ENCODE results near the gene DDAH1.

DNA sequence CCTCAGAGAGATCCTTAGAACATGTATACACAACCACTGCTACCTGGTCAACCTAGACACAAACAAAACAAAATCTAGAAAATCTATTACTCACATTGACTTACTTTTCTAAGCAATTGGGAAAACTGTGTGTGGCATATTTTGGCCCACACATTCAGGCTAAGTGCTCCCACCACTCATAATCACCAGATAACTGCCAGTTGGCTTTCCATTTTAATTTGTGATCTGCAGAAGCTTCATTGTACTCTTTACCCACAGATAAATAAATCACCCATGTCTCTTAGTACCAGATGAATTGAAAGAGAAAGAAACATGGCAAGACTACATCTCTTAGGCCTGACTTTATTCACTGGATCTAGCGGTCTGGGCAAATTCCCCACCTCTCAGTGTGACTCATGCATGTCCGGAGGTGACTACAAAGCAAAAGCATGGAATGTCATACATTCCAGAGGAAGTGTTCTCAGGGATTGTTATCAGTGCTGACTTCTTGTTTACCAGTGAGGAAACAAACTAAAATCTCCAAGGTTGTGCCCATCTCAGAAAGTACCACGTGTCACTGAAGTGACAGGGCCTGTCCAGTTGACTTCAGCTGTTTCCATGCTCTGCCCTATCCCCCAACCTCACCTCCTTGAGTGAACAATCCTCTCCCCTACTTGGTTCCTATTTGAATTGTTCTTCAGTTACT, 136.1 kb downstream of the DDAH1 start:
- TF ChIP-seq, protein P1, sequence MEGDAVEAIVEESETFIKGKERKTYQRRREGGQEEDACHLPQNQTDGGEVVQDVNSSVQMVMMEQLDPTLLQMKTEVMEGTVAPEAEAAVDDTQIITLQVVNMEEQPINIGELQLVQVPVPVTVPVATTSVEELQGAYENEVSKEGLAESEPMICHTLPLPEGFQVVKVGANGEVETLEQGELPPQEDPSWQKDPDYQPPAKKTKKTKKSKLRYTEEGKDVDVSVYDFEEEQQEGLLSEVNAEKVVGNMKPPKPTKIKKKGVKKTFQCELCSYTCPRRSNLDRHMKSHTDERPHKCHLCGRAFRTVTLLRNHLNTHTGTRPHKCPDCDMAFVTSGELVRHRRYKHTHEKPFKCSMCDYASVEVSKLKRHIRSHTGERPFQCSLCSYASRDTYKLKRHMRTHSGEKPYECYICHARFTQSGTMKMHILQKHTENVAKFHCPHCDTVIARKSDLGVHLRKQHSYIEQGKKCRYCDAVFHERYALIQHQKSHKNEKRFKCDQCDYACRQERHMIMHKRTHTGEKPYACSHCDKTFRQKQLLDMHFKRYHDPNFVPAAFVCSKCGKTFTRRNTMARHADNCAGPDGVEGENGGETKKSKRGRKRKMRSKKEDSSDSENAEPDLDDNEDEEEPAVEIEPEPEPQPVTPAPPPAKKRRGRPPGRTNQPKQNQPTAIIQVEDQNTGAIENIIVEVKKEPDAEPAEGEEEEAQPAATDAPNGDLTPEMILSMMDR (IDR thresholded peaks at IDR 0.05): no peak
- TF ChIP-seq POLR2A (IDR thresholded peaks at IDR 0.05) (no peak), EP300 (IDR thresholded peaks at IDR 0.05) (no peak), POLR2AphosphoS5 (IDR thresholded peaks at IDR 0.05) (no peak)

All from sigmoid colon (tissue), 4 donors.